ENCODE measurements around the gene MYOZ2. TPM values are rescaled to one million over a fixed set of nuclear protein-coding genes. Genes with fewer than 3 reads are reported as not detected.

The MYOZ2 gene
- total RNA-seq, 1 donor from 2014 or later = not detected

GRCh38 chr4:119184128-119184527, 48.5 kb downstream of the MYOZ2 start:
- Histone ChIP-seq H3K27me3 (ENCODE audit: control insufficient read depth, insufficient read depth, low read length) (no peaks in the 10 kb centered on the region), H3K36me3 (ENCODE audit: control insufficient read depth, insufficient read depth, low read length) (no peaks in the 10 kb centered on the region), H3K4me3 (ENCODE audit: low read depth, low read length) (no peak overlapping the region)
- TF ChIP-seq, protein P1, sequence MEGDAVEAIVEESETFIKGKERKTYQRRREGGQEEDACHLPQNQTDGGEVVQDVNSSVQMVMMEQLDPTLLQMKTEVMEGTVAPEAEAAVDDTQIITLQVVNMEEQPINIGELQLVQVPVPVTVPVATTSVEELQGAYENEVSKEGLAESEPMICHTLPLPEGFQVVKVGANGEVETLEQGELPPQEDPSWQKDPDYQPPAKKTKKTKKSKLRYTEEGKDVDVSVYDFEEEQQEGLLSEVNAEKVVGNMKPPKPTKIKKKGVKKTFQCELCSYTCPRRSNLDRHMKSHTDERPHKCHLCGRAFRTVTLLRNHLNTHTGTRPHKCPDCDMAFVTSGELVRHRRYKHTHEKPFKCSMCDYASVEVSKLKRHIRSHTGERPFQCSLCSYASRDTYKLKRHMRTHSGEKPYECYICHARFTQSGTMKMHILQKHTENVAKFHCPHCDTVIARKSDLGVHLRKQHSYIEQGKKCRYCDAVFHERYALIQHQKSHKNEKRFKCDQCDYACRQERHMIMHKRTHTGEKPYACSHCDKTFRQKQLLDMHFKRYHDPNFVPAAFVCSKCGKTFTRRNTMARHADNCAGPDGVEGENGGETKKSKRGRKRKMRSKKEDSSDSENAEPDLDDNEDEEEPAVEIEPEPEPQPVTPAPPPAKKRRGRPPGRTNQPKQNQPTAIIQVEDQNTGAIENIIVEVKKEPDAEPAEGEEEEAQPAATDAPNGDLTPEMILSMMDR (IDR thresholded peaks at IDR 0.05; ENCODE audit: insufficient read depth, low read length, severe bottlenecking) = no peak
- no peak for FAIRE-seq
- DNase-seq (ENCODE audit: low read depth) = no peak

DNA sequence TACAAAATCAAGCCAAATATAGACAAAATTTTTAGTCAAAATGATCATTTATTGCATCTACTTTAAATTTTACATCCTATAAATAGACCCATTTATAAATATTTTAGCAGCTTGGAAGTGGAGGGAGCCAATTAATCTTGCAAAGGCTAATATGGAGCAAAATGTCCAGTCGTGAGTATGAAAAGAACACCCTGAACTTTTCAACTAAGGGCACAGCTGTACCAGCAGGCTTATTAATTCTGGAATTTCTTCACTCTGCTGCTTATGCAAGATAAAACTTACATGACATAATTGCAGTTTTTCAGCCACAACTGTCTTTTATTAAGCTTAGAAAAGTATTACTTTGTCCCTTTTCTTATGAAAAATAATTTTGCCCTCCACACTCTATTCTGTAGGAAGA, 54.0 kb downstream of the MYOZ2 start:
- TF ChIP-seq, protein P1 (IDR thresholded peaks at IDR 0.05; ENCODE audit: insufficient read depth, low read length, severe bottlenecking) = no peak
- Histone ChIP-seq H3K4me3 (ENCODE audit: low read depth, low read length) (no peak overlapping the region), H3K36me3 (ENCODE audit: control insufficient read depth, insufficient read depth, low read length) (no peaks in the 10 kb centered on the region), H3K27me3 (ENCODE audit: control insufficient read depth, insufficient read depth, low read length) (no peaks in the 10 kb centered on the region)
- FAIRE-seq (no peak), DNase-seq (ENCODE audit: low read depth) (no peak)

GRCh38 chr4:119190354-119190753, 54.7 kb downstream of the MYOZ2 start:
- H3K36me3 ChIP-seq (ENCODE audit: control insufficient read depth, insufficient read depth, low read length) = no peaks in the 10 kb centered on the region
- no peak for DNase-seq (ENCODE audit: low read depth)
- no peak for FAIRE-seq
- H3K27me3 ChIP-seq (ENCODE audit: control insufficient read depth, insufficient read depth, low read length) = no peaks in the 10 kb centered on the region
- H3K4me3 ChIP-seq (ENCODE audit: low read depth, low read length) = no peak overlapping the region
- TF ChIP-seq, protein P1 (IDR thresholded peaks at IDR 0.05; ENCODE audit: insufficient read depth, low read length, severe bottlenecking) = no peak

GRCh38 chr4:119191505-119191904, 55.9 kb downstream of the MYOZ2 start:
- no peak for FAIRE-seq
- H3K27me3 ChIP-seq (ENCODE audit: control insufficient read depth, insufficient read depth, low read length) = no peaks in the 10 kb centered on the region
- DNase-seq (ENCODE audit: low read depth) = no peak
- no peaks in the 10 kb centered on the region for H3K36me3 ChIP-seq (ENCODE audit: control insufficient read depth, insufficient read depth, low read length)
- TF ChIP-seq, protein P1 (IDR thresholded peaks at IDR 0.05; ENCODE audit: insufficient read depth, low read length, severe bottlenecking) = no peak
- no peak overlapping the region for H3K4me3 ChIP-seq (ENCODE audit: low read depth, low read length)

- Histone ChIP-seq H3K36me3 (ENCODE audit: control insufficient read depth, insufficient read depth, low read length) (no peaks in the 10 kb centered on the region), H3K4me3 (ENCODE audit: low read depth, low read length) (no peak overlapping the region), H3K27me3 (ENCODE audit: control insufficient read depth, insufficient read depth, low read length) (no peaks in the 10 kb centered on the region)
- TF ChIP-seq, protein P1 (IDR thresholded peaks at IDR 0.05; ENCODE audit: insufficient read depth, low read length, severe bottlenecking) = no peak
- FAIRE-seq = no peak
- no peak for DNase-seq (ENCODE audit: low read depth)
These were observed 62.2 kb downstream of the MYOZ2 start for GRCh38 chr4:119197772-119198212.

DNA sequence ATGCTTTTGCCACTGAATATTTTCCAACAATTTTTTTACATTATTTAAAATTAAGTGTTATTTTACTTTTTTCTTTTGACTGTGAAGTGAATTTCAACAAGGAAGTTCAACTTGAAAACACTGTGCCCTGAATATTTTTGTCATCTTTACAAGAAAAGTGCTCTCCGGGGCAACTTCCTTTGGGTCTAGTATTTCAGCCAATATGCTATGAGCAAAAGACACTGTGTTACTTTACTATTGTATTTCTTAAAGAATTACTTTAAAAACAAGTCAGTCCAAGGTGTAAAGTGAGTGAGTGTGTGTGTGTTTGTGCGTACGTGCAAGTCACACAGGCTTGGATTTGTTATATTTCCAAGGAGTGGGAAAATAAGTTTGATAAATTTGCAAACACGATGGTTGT, 69.3 kb downstream of the MYOZ2 start:
- FAIRE-seq (no peak), DNase-seq (ENCODE audit: low read depth) (no peak)
- Histone ChIP-seq H3K36me3 (ENCODE audit: control insufficient read depth, insufficient read depth, low read length) (no peaks in the 10 kb centered on the region), H3K4me3 (ENCODE audit: low read depth, low read length) (no peak overlapping the region), H3K27me3 (ENCODE audit: control insufficient read depth, insufficient read depth, low read length) (no peaks in the 10 kb centered on the region)
- TF ChIP-seq, protein P1 (IDR thresholded peaks at IDR 0.05; ENCODE audit: insufficient read depth, low read length, severe bottlenecking) = no peak

Measured in bronchial epithelial cell (primary cell).